Mesenchymal stem cell (in vitro differentiated cells and primary cell): ENCODE data around the gene PRR35.
A peak's percentile ranks its signal among the peaks of the same experiment; 100 is the strongest.

Experiments
- DNase-seq: peaks from one replicate; pipeline ENCODE4 v3.0.0-alpha.2; 2013
- H2AFZ ChIP-seq: one replicate; pipeline ENCODE4 v1.6.1; 2013; ENCODE audit warnings: low read depth, mild to moderate bottlenecking, control low read depth, inconsistent platforms, low read length, moderate library complexity
- H2AK5ac ChIP-seq: 2 replicates; pipeline ENCODE4 v1.6.1; 2013; ENCODE audit warnings: low read length, moderate library complexity, mild to moderate bottlenecking, inconsistent platforms; ENCODE audit not compliant: severe bottlenecking
- H2BK120ac ChIP-seq: one replicate; pipeline ENCODE4 v1.6.1; 2013; ENCODE audit warnings: low read depth, mild to moderate bottlenecking, inconsistent platforms, low read length, moderate library complexity
- H2BK12ac ChIP-seq, 2 experiments: one replicate each; pipeline ENCODE4 v1.6.1; 2013; ENCODE audit warnings: inconsistent platforms in 2 of 2, low read length in 2 of 2, mild to moderate bottlenecking in 2 of 2, moderate library complexity in 2 of 2, control low read depth in 1 of 2
- H2BK15ac ChIP-seq: one replicate; pipeline ENCODE4 v1.6.1; 2013; ENCODE audit warnings: mild to moderate bottlenecking, low read depth, inconsistent platforms; ENCODE audit not compliant: poor library complexity, severe bottlenecking
- H2BK5ac ChIP-seq: 2 replicates; pipeline ENCODE4 v1.6.1; 2013; ENCODE audit warnings: low read depth, mild to moderate bottlenecking, low read length, control low read depth, inconsistent platforms; ENCODE audit not compliant: poor library complexity, severe bottlenecking
- H3K14ac ChIP-seq, 2 experiments: one replicate each; pipeline ENCODE4 v1.6.1; 2013; ENCODE audit warnings: inconsistent platforms in 2 of 2, low read length in 2 of 2, control low read depth in 1 of 2, mild to moderate bottlenecking in 1 of 2, moderate library complexity in 1 of 2
- H3K18ac ChIP-seq, 2 experiments: one replicate each; pipeline ENCODE4 v1.6.1; 2013; ENCODE audit warnings: inconsistent platforms in 2 of 2, low read length in 2 of 2, control low read depth in 1 of 2, low read depth in 1 of 2, mild to moderate bottlenecking in 1 of 2
- H3K23ac ChIP-seq, 2 experiments: one replicate each; pipeline ENCODE4 v1.6.1; 2013; ENCODE audit warnings: inconsistent platforms in 2 of 2, low read length in 2 of 2, mild to moderate bottlenecking in 2 of 2, moderate library complexity in 2 of 2, control low read depth in 1 of 2
- H3K27ac ChIP-seq: 2 replicates; pipeline ENCODE4 v1.5.1; 2013; ENCODE audit warnings: mild to moderate bottlenecking, moderate library complexity, low read length, control low read depth, inconsistent platforms; ENCODE audit not compliant: poor library complexity, severe bottlenecking
- H3K27me3 ChIP-seq, 2 experiments: 2 replicates each; pipeline versions ENCODE4 v1.6.1 to v1.7.0; 2013; ENCODE audit warnings: low read length in 2 of 2, mild to moderate bottlenecking in 2 of 2, moderate library complexity in 2 of 2, control low read depth in 1 of 2, inconsistent platforms in 1 of 2; ENCODE audit not compliant: control insufficient read depth in 1 of 2, insufficient read depth in 1 of 2
- H3K36me3 ChIP-seq, 2 experiments: 2 replicates each; pipeline versions ENCODE4 v1.6.1 to v1.7.0; 2013; ENCODE audit warnings: low read length in 2 of 2, control low read depth in 1 of 2, inconsistent platforms in 1 of 2, low read depth in 1 of 2, mild to moderate bottlenecking in 1 of 2; ENCODE audit not compliant: insufficient read depth in 2 of 2, control insufficient read depth in 1 of 2
- H3K4ac ChIP-seq, 2 experiments: one replicate each; pipeline ENCODE4 v1.6.1; 2013; ENCODE audit warnings: inconsistent platforms in 2 of 2, low read length in 2 of 2, mild to moderate bottlenecking in 2 of 2, moderate library complexity in 2 of 2, control low read depth in 1 of 2, low read depth in 1 of 2
- H3K4me1 ChIP-seq: 2 replicates; pipeline ENCODE4 v1.6.1; 2013; ENCODE audit warnings: low read depth, low read length, control low read depth; ENCODE audit not compliant: control insufficient read depth, insufficient read depth
- H3K4me2 ChIP-seq: 2 replicates; pipeline ENCODE4 v1.6.1; 2013; ENCODE audit warnings: low read length, mild to moderate bottlenecking, inconsistent platforms; ENCODE audit not compliant: poor library complexity, severe bottlenecking
- H3K4me3 ChIP-seq, 2 experiments: 2 replicates each; pipeline versions ENCODE4 v1.5.1 to v1.7.0; 2013; ENCODE audit warnings: low read length in 2 of 2, mild to moderate bottlenecking in 2 of 2, control low read depth in 1 of 2, low read depth in 1 of 2; ENCODE audit not compliant: insufficient read depth in 1 of 2
- H3K79me1 ChIP-seq: replicated peaks from 2 replicates; pipeline ENCODE4 v1.6.1; 2013; ENCODE audit warnings: mild to moderate bottlenecking, control low read depth, low read length, inconsistent platforms; ENCODE audit not compliant: poor library complexity, severe bottlenecking
- H3K9ac ChIP-seq: 2 replicates; pipeline ENCODE4 v1.7.0; 2013; ENCODE audit warnings: mild to moderate bottlenecking, low read length, moderate library complexity
- H3K9me3 ChIP-seq: 2 replicates; pipeline ENCODE4 v1.7.0; 2013; ENCODE audit warnings: mild to moderate bottlenecking, low read length; ENCODE audit not compliant: control insufficient read depth
- H4K8ac ChIP-seq: one replicate; pipeline ENCODE4 v1.6.1; 2013; ENCODE audit warnings: inconsistent platforms, mild to moderate bottlenecking, low read length, moderate library complexity
- H4K91ac ChIP-seq: one replicate; pipeline ENCODE4 v1.6.1; 2013; ENCODE audit warnings: mild to moderate bottlenecking, low read length, inconsistent platforms
- WGBS: methylation state at CpG from one replicate; pipeline ENCODE4 v1.1.7; 2013; ENCODE audit warnings: mixed read lengths; 5-methylcytosine and 5-hydroxymethylcytosine counted together

Gene PRR35

GRCh38 chr16:586645-587590 lies 26.7 kb downstream of the PRR35 start:
- H3K9ac ChIP-seq = peak overlapping the region; percentile 95
- no peak overlapping the region for H3K27ac ChIP-seq
- H2BK5ac ChIP-seq = no peak overlapping the region
- H3K23ac ChIP-seq = no peak overlapping the region
- no peaks in the 10 kb centered on the region for H3K9me3 ChIP-seq
- peak overlapping the region; percentile 23 for H4K91ac ChIP-seq
- no peak overlapping the region for H3K14ac ChIP-seq
- peaks cover 50% of the 10 kb centered on the region for H3K4me1 ChIP-seq
- no peak overlapping the region for H2BK12ac ChIP-seq
- no peak overlapping the region for H3K4me2 ChIP-seq
- H2BK120ac ChIP-seq = no peak overlapping the region
- no peak overlapping the region for H2AFZ ChIP-seq
- H3K4ac ChIP-seq = no peak overlapping the region
- no peaks in the 10 kb centered on the region for H3K27me3 ChIP-seq
- WGBS = 92% methylated on average over 13 of the region's 14 CpGs
- H3K36me3 ChIP-seq = peaks cover 6 to 20% of the 10 kb centered on the region in 2 experiments
- H3K18ac ChIP-seq = peak overlapping the region in 1 of 2 experiments; percentile 13
- no peak for DNase-seq
- no peak overlapping the region for H2AK5ac ChIP-seq
- peaks cover 20% of the 10 kb centered on the region for H3K79me1 ChIP-seq
- peak overlapping the region in 1 of 2 experiments; percentile 88 for H3K4me3 ChIP-seq
- H4K8ac ChIP-seq = no peak overlapping the region
- no peak overlapping the region for H2BK15ac ChIP-seq

GRCh38 chr16:588639-588888 lies 28.4 kb downstream of the PRR35 start:
- peak overlapping the region in 1 of 2 experiments; percentile 72 for H2BK12ac ChIP-seq
- H4K91ac ChIP-seq = peak overlapping the region; percentile 85
- H3K4me3 ChIP-seq = peak overlapping the region; percentile 88 to 89
- WGBS = 0% methylated on average over 7 of the region's 21 CpGs
- H3K79me1 ChIP-seq = peaks cover 29% of the 10 kb centered on the region
- no peaks in the 10 kb centered on the region for H3K9me3 ChIP-seq
- no peak overlapping the region for H3K23ac ChIP-seq
- H3K18ac ChIP-seq = peak overlapping the region; percentile 72 to 97
- peak overlapping the region; percentile 66 for H2BK120ac ChIP-seq
- H3K14ac ChIP-seq = peak overlapping the region in 1 of 2 experiments; percentile 98
- peak overlapping the region; percentile 87 for H2BK15ac ChIP-seq
- H4K8ac ChIP-seq = peak overlapping the region; percentile 66
- H3K27ac ChIP-seq = peak overlapping the region; percentile 63
- peaks cover 61% of the 10 kb centered on the region for H3K4me1 ChIP-seq
- H3K36me3 ChIP-seq = peaks cover 0 to 16% of the 10 kb centered on the region in 2 experiments
- H3K4ac ChIP-seq = peak overlapping the region; percentile 42 to 88
- peak; percentile 89 for DNase-seq
- peak overlapping the region; percentile 91 for H2AFZ ChIP-seq
- no peak overlapping the region for H2AK5ac ChIP-seq
- H3K4me2 ChIP-seq = peak overlapping the region; percentile 94
- H2BK5ac ChIP-seq = no peak overlapping the region
- H3K9ac ChIP-seq = peak overlapping the region; percentile 95
- no peaks in the 10 kb centered on the region for H3K27me3 ChIP-seq

- Histone ChIP-seq H3K4me3 (peak overlapping the region; percentile 88 to 89), H3K18ac (peak overlapping the region; percentile 96 to 100), H2AFZ (peak overlapping the region; percentile 91), H3K4ac (peak overlapping the region; percentile 64 to 88), H2BK12ac (peak overlapping the region; percentile 52 to 72), H3K4me2 (peak overlapping the region; percentile 94), H3K36me3 (peaks cover 0 to 12% of the 10 kb centered on the region in 2 experiments), H3K23ac (peak overlapping the region in 1 of 2 experiments; percentile 37), H2BK15ac (peak overlapping the region; percentile 90), H2AK5ac (no peak overlapping the region), H3K14ac (peak overlapping the region in 1 of 2 experiments; percentile 98), H2BK5ac (peak overlapping the region; percentile 95), H4K8ac (peak overlapping the region; percentile 98), H3K27me3 (no peaks in the 10 kb centered on the region), H2BK120ac (peak overlapping the region; percentile 90), H3K9ac (peak overlapping the region; percentile 95), H3K79me1 (peaks cover 29% of the 10 kb centered on the region), H3K27ac (peak overlapping the region; percentile 91), H3K4me1 (peaks cover 60% of the 10 kb centered on the region), H4K91ac (peak overlapping the region; percentile 92), H3K9me3 (no peaks in the 10 kb centered on the region)
- under 1% methylated on average over 88 of the region's 107 CpGs for whole genome bisulfite sequencing
- peak; percentile 96 for DNase-seq
Observed at GRCh38 chr16:588889-589657, 28.9 kb downstream of the PRR35 start.
